Measurements from ENCODE around the gene QRICH1.

The QRICH1 gene

DNA sequence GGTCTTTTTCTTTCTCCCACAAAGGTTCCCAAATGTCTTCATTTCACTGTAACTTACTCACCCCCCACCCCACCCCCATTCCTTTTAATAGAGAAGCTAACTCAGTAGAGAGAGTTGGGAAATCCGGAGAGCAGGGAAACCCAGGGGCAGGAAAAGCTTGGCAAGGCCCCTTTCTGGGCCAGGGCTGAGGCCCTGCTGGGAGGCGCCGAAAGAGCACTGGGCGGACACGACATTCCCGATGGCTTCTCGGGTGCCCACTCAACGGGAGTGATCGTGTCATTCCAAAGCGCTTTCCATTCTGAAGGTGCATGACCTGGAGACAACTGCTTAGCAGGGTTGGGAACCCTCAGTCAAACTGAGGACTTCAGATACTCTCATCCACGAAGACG lies 73.9 kb downstream of the QRICH1 start:
- TF ChIP-seq, protein P1, sequence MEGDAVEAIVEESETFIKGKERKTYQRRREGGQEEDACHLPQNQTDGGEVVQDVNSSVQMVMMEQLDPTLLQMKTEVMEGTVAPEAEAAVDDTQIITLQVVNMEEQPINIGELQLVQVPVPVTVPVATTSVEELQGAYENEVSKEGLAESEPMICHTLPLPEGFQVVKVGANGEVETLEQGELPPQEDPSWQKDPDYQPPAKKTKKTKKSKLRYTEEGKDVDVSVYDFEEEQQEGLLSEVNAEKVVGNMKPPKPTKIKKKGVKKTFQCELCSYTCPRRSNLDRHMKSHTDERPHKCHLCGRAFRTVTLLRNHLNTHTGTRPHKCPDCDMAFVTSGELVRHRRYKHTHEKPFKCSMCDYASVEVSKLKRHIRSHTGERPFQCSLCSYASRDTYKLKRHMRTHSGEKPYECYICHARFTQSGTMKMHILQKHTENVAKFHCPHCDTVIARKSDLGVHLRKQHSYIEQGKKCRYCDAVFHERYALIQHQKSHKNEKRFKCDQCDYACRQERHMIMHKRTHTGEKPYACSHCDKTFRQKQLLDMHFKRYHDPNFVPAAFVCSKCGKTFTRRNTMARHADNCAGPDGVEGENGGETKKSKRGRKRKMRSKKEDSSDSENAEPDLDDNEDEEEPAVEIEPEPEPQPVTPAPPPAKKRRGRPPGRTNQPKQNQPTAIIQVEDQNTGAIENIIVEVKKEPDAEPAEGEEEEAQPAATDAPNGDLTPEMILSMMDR (IDR thresholded peaks at IDR 0.05; ENCODE audit: control insufficient read depth, insufficient read depth, low read depth, low read length, missing control alignments) = no peak
- no peak for DNase-seq (ENCODE audit: low read depth)
- peak overlapping the region; percentile 76 for H3K4me3 ChIP-seq (ENCODE audit: control insufficient read depth, low read depth, low read length)

DNA sequence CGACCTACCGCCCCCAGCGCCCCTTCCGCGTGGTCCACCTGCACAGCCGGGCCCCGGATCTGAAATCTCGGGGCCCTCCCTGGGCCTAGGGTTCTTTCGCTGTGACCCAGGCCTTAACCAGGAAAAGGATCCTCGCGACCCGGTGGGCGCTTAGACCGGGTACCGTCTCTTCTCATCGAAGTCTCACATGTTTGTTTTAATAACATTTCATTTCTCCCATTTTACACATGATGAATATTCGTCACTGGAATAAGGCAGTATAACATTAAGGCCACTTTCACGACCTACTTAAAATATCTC lies 75.2 kb downstream of the QRICH1 start:
- DNase-seq (ENCODE audit: low read depth) = no peak
- TF ChIP-seq, protein P1 (IDR thresholded peaks at IDR 0.05; ENCODE audit: control insufficient read depth, insufficient read depth, low read depth, low read length, missing control alignments) = no peak
- H3K4me3 ChIP-seq (ENCODE audit: control insufficient read depth, low read depth, low read length) = peak overlapping the region; percentile 79

DNA sequence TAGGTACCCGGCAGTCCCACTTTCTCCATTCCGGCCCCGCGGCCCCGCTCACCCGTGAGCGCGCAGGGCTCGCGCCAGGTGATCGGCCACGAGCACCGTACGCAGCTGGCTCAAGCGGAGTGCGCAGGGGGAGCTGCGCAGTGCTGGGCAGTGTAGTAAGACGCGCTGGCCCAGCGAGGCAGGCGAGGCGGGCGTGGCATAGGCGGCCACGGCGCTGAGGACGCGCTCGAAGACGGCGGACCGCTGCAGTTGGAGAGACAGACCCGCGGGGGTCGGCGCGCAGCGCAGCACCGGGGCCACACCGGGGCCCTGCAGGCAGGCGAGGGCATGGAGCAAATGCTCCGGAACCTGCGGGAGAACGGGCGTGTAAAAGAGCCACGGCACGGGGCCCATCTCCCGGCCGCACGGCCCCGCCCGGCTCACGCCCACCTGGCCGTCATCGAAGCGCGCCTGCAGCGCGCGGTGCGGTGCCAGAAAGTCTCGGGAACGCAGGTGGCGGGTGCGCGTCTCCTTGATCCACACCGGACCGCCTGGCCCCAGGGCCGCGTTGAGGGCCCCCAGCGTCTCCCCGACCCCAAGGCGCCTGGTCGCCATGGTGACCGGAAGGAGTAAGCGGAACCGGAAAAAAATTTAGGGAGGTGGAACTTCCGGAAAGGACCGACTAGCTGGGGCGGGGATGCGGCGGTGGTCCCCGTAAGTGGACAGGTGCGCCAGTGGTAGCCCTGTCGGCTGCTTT lies 75.7 kb downstream of the QRICH1 start, which contains the start of gene DALRD3:
DALRD3 (minus strand) TSS at position 610 of the 736 bp plus-strand sequence; CDS start at position 594, 16 bp downstream.
- no peak for DNase-seq (ENCODE audit: low read depth)
- TF ChIP-seq, protein P1 (IDR thresholded peaks at IDR 0.05; ENCODE audit: control insufficient read depth, insufficient read depth, low read depth, low read length, missing control alignments) = no peak

DNA sequence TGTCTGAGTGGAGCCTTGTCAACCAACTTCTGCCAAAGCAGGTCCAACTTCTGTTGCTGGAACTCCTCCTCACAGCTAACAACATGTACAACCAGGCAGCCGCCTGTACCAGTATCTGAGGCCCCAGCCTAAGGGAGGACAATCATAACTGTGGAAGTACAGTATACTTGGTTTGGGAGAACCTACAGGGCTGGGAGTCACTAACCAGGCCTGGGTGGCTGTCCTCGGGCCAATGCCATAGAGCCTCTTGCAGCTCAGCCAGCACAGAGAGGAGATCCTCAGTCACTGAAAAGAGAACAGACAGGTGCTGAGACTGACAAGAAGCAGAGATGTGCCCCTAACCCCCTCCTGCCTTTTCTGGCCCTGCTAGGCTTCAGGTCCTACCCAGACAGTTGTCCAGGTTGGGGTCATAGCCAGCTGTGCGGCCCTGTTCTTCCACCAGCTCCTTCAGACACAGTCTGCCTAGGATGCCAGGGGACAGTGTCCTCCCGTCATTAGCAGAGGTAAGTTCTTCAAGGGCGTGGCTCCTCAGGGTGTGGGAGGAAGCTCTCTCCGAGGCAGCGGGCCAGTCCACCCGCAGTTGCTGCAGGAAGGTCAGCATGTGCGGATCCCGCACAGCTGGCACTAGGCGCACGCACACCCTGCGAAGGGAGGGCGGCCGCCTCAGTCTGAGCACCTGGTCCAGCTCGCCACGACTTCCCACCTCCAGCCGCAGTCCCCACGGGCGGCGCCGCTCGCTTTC lies 76.5 kb downstream of the QRICH1 start:
- no peak for DNase-seq (ENCODE audit: low read depth)
- TF ChIP-seq, protein P1 (IDR thresholded peaks at IDR 0.05; ENCODE audit: control insufficient read depth, insufficient read depth, low read depth, low read length, missing control alignments) = no peak
- H3K4me3 ChIP-seq (ENCODE audit: control insufficient read depth, low read depth, low read length) = peak overlapping the region; percentile 79

More for the DNA sequence above, 75.7 kb downstream of the QRICH1 start, which contains the start of gene DALRD3:
- peak within 1 kb of the TSS; percentile 79 for H3K4me3 ChIP-seq (ENCODE audit: control insufficient read depth, low read depth, low read length)

DNA sequence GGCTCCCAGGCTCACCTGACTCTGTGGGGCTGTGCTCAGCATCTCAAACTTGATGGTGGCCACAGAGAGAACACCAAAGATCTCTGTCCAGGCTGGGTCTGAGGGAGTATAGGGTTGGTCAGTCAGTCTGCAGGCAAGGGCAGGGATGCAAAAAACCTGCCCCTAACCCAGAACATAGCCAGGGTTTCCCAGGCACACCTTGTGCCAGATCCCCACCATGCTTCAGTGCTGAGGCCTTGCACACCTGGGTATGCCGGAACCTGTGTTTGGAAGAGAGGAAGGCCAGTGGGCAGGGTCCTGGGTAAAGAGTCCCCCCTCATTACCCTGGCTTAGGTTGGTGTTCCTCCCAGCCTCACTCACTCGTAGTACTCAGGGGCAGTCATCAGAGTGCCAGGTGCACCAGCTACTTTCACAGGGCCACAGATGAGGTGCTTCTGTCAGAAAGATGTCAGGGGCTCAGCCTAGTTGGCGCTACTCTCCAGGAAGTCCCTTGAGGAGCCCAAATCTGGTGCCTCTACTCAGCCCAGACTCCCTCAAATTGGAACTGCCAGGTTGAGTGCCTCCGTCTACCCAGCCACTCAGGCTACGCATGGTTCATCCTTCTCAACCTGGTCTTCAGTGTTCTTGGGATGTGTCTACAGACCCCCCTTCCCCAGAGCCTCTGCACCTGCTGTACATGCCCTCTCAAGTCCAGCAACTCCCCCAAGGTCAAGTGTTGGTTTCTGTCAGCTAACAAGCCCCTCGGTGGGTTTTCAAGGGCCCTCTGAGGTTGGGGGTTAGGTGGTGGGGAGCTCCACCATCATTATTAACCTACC lies 77.2 kb downstream of the QRICH1 start:
- TF ChIP-seq, protein P1 (IDR thresholded peaks at IDR 0.05; ENCODE audit: control insufficient read depth, insufficient read depth, low read depth, low read length, missing control alignments) = no peak
- DNase-seq (ENCODE audit: low read depth) = no peak
- H3K4me3 ChIP-seq (ENCODE audit: control insufficient read depth, low read depth, low read length) = no peak overlapping the region

DNA sequence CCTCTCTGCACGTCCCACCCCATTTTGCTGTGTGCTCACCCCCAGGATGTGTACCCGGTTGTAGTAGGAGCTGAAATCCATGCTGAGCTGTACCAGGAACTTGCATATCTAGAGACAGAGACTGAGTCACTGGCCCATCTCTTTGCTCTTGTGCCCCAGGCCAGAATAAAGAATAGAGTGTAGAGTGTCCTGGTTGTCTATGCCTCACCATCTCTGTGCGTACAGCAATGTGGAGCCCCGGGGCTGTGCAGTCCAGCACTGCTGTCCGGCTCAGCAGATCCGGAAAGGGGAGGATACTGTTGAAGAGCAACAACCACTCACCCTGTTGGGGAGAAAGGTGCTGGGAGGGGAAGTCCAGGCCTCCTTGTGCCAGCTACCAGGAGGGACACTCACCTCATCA lies 78.1 kb downstream of the QRICH1 start:
- no peak overlapping the region for H3K4me3 ChIP-seq (ENCODE audit: control insufficient read depth, low read depth, low read length)
- TF ChIP-seq, protein P1 (IDR thresholded peaks at IDR 0.05; ENCODE audit: control insufficient read depth, insufficient read depth, low read depth, low read length, missing control alignments) = no peak
- DNase-seq (ENCODE audit: low read depth) = no peak

Measured in AG09309 (cell line).